Measurements from ENCODE around the gene KIF3C. TPM values are rescaled to one million over a fixed set of nuclear protein-coding genes. Genes with fewer than 3 reads are reported as not detected.
"Not testable (repeated sequence)": the region's sequence is repeated elsewhere in the genome, so short reads cannot be mapped to it uniquely, and the experiment has no call there.

Gene KIF3C
- total RNA-seq, 4 donors from 2014 or later: 9.9 to 13.8 (median 11.7) TPM

DNA sequence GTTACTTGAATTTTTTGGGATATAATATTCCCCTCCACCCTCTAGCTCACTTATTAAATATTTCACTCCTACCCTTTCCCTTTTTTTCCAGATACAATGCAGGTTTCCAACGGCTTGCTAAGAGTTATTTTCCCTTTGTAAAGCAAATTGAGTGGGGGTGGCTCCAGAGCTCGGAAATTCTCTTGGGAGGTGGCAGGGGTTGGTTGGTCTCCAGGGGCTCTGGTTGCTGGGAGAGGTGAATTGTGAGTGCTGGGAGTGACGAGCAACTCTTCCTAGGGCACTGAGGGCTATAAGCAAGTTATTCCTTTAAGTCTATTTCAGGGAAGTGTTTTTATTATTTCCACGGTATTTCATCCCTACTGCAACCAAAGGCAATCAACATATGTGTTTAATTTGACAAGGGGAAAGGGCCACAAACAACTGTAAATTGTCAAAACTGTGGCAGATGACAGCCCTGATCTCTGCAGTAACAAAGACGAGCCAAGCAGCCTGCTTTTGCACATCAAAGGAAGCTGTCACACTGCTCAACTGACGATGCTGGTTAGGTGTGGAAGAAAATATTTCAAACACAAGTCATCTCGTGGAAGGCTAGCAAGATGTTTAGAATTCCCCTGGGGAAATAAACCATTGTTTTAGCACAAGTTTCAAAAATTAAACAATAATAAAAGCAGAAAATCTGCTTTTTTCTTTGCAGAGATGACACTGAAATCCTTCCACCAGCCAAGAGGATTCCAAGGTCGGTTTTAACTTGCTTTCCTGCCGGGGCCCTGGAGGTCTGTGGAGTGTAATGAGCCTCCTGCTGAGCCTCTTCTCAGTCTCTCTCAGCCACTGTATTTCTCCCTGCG is 69.2 kb downstream of the KIF3C start:
- Histone ChIP-seq H3K9me3 (no peaks in the 10 kb centered on the region), H3K36me3 (no peaks in the 10 kb centered on the region), H3K4me1 (no peaks in the 10 kb centered on the region), H3K27me3 (no peaks in the 10 kb centered on the region), H3K27ac (no peak overlapping the region), H3K4me3 (replicated peaks in 1 of 3) (no peak overlapping the region)
- TF ChIP-seq, protein P1, sequence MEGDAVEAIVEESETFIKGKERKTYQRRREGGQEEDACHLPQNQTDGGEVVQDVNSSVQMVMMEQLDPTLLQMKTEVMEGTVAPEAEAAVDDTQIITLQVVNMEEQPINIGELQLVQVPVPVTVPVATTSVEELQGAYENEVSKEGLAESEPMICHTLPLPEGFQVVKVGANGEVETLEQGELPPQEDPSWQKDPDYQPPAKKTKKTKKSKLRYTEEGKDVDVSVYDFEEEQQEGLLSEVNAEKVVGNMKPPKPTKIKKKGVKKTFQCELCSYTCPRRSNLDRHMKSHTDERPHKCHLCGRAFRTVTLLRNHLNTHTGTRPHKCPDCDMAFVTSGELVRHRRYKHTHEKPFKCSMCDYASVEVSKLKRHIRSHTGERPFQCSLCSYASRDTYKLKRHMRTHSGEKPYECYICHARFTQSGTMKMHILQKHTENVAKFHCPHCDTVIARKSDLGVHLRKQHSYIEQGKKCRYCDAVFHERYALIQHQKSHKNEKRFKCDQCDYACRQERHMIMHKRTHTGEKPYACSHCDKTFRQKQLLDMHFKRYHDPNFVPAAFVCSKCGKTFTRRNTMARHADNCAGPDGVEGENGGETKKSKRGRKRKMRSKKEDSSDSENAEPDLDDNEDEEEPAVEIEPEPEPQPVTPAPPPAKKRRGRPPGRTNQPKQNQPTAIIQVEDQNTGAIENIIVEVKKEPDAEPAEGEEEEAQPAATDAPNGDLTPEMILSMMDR (IDR thresholded peaks at IDR 0.05): no peak
- TF ChIP-seq POLR2A (IDR thresholded peaks at IDR 0.05): no peak
- WGBS, 2 donors: 23% methylated on average over 10 of the region's 10 CpGs
- intact Hi-C loops (cut with DNase I): no loop called here
- no peak for DNase-seq

DNA sequence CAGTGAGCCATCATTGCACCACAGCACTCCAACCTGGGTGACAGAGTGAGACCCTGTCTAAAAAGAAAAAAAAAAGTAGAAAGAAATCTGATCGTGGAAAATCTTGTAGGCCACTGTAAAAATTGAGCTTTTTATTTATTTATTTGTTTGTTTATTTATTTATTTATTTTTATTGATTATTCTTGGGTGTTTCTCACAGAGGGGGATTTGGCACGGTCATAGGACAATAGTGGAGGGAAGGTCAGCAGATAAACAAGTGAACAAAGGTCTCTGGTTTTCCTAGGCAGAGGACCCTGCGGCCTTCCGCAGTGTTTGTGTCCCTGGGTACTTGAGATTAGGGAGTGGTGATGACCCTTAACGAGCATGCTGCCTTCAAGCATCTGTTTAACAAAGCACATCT is 72.7 kb downstream of the KIF3C start:
- H3K4me3 ChIP-seq (replicated peaks in 1 of 3); H3K4me1 ChIP-seq; H3K27me3 ChIP-seq; H3K36me3 ChIP-seq; intact Hi-C loops (cut with DNase I); H3K27ac ChIP-seq; DNase-seq; H3K9me3 ChIP-seq: not testable (repeated sequence)
- WGBS, 2 donors: 71 to 76% methylated on average over 4 of the region's 5 CpGs

DNA sequence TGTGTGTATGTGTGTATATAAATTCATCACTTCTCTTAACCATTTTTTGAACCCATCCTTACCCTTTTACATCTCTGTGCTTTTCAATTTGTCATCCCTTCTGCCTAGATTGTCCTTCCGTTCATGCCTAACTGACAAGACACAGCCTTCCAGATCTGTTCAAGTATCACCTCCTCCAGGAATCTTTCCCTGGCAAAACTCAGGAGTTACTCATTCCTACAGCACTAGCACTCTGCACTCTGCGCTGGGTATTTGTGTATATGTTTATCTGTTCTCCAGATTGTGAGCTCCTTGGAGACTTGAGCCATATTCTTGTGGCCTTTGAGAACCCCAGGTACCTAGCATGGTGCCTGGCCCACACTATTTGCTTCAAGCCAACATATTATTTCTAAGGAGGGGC is 77.2 kb downstream of the KIF3C start:
- no peak for TF ChIP-seq POLR2A (IDR thresholded peaks at IDR 0.05)
- TF ChIP-seq, protein P1 (IDR thresholded peaks at IDR 0.05): no peak

DNA sequence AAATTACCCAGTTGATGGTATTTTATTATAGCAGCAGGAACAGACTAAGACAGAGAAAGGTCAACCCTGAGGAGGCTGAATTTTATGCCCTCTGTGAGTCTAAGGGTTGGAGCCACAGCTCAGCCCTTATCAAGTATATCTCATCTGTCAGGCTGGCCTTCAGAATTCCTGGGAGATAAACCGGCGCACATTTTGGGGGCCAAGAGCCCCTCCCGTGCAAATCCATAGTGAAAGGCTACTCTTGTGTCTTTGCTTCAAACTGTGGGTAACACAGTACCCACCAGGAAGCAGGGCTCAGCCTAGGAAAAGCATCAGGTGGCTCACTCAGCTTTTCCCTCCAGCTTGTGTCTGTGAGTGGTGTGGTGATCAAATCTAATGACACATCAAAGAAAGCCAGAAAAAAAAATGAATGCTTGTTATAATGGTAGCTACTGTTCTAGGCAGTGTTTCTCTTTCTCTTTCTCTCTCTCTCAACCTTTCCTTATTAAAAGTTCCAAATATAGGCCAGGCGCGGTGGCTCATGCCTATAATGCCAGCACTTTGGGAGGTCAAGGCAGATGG is 79.0 kb downstream of the KIF3C start:
- Histone ChIP-seq H3K4me1 (no peaks in the 10 kb centered on the region), H3K4me3 (replicated peaks in 1 of 3) (no peak overlapping the region), H3K27me3 (no peaks in the 10 kb centered on the region), H3K9me3 (no peaks in the 10 kb centered on the region), H3K27ac (no peak overlapping the region), H3K36me3 (no peaks in the 10 kb centered on the region)
- intact Hi-C loops (cut with DNase I): no loop called here
- TF ChIP-seq, protein P1 (IDR thresholded peaks at IDR 0.05): no peak
- no peak for TF ChIP-seq POLR2A (IDR thresholded peaks at IDR 0.05)
- DNase-seq: no peak
- WGBS, 2 donors: 85 to 93% methylated on average over 4 to 5 of the region's 5 CpGs

More for the DNA sequence above, 77.2 kb downstream of the KIF3C start:
- Histone ChIP-seq H3K36me3 (no peaks in the 10 kb centered on the region), H3K4me3 (replicated peaks in 1 of 3) (no peak overlapping the region), H3K9me3 (no peaks in the 10 kb centered on the region), H3K4me1 (no peaks in the 10 kb centered on the region), H3K27me3 (no peaks in the 10 kb centered on the region), H3K27ac (no peak overlapping the region)
- WGBS, 2 donors: 82 to 92% methylated on average over 2 of the region's 2 CpGs
- DNase-seq: no peak
- intact Hi-C loops (cut with DNase I): no loop called here

DNA sequence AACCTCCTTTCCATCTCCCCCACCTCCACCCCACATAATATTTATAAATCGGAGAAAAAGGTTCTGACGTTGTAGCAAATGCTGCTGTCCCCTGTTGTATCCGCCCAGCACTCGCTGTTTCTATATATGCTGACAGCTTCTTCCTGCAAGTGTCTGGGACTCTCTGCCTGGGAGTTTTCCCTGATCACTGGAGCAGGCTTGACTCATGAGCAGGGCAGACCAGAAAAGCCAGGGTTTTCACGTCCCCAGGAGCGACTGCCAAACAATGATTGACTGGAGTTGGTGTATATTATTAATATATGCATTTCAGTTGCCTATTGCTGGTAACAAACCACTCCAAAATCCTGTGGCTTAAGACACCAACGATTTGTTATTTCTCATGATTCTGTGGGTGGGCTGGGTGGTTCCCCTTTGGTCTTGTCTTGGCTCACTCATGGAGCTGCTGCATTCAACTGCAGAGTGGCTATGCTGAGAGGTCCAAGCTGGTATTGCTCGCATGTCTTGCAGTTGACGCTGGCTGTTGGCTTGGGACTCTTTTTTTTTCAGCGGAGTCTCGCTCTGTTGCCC is 82.8 kb downstream of the KIF3C start:
- H3K9me3 ChIP-seq: no peaks in the 10 kb centered on the region
- intact Hi-C loops (cut with DNase I): no loop called here
- no peaks in the 10 kb centered on the region for H3K4me1 ChIP-seq

More for the DNA sequence above, 82.8 kb downstream of the KIF3C start:
- Histone ChIP-seq H3K4me3 (replicated peaks in 1 of 3) (no peak overlapping the region), H3K36me3 (no peaks in the 10 kb centered on the region), H3K27me3 (no peaks in the 10 kb centered on the region), H3K27ac (no peak overlapping the region)
- no peak for TF ChIP-seq POLR2A (IDR thresholded peaks at IDR 0.05)
- TF ChIP-seq, protein P1 (IDR thresholded peaks at IDR 0.05): no peak
- WGBS, 2 donors: 73 to 79% methylated on average over 9 to 11 of the region's 11 CpGs
- DNase-seq: no peak

Data from thyroid gland (tissue), 4 donors.